A549 (cell line): ENCODE data around the gene SMIM7.

Source experiments
- CEBPB ChIP-seq, 2 experiments: fragments of >200 bp in 1 of 2; sonication (Bioruptor Twin) in 1 of 2; formaldehyde crosslinking in 1 of 2; IDR thresholded peaks; 2 replicates each; pipeline ENCODE4 v1.6.1; 2012 to 2016
- CHD2 ChIP-seq: fragments of 150-350 bp; IDR thresholded peaks from 2 replicates; pipeline ENCODE4 v1.6.1; 2014; ENCODE audit warnings: low read length; ENCODE audit not compliant: partially characterized antibody
- ELK1 ChIP-seq: fragments of 150-350 bp; IDR thresholded peaks from 2 replicates; pipeline ENCODE4 v1.6.1; 2014; ENCODE audit warnings: low read depth, mild to moderate bottlenecking, low read length
- HOXA7 ChIP-seq: fragments of 250-450 bp; sonication (Bioruptor Pico); IDR thresholded peaks from 2 replicates; pipeline ENCODE4 v1.5.0; 2020; ENCODE audit warnings: mild to moderate bottlenecking, moderate library complexity
- KDM1A ChIP-seq: fragments of 200-600 bp; sonication (generic); IDR thresholded peaks from 2 replicates; pipeline ENCODE4 v1.6.1; 2016; ENCODE audit warnings: low read depth, mild to moderate bottlenecking
- MYC ChIP-seq: IDR thresholded peaks from 2 replicates; pipeline ENCODE4 v1.6.1; 2012; ENCODE audit warnings: mild to moderate bottlenecking, inconsistent platforms, low read length, improper control_type of control experiment, borderline replicate concordance
- NR3C1 ChIP-seq: fragments of >200 bp; sonication (Bioruptor Twin); formaldehyde crosslinking; IDR thresholded peaks from 3 replicates; pipeline ENCODE4 v1.6.1; 2017
- POLR2A ChIP-seq: IDR thresholded peaks from 2 replicates; pipeline ENCODE4 v1.6.1; 2012; ENCODE audit warnings: mild to moderate bottlenecking, low read length
- SMC3 ChIP-seq: fragments of >200 bp; sonication (Bioruptor Twin); formaldehyde crosslinking; IDR thresholded peaks from 3 replicates; pipeline ENCODE4 v1.6.1; 2018; ENCODE audit warnings: inconsistent platforms
- TP53 ChIP-seq: fragments of 250-450 bp; sonication (Bioruptor Pico); IDR thresholded peaks from 2 replicates; pipeline ENCODE4 v1.5.0; 2021; ENCODE audit warnings: mild to moderate bottlenecking, moderate library complexity
- ZSCAN20 ChIP-seq: fragments of 250-450 bp; sonication (Bioruptor Pico); IDR thresholded peaks from 2 replicates; pipeline ENCODE4 v1.8.0; 2022; ENCODE audit warnings: mild to moderate bottlenecking, moderate library complexity
- TF ChIP-seq, protein P1 (sequence below): fragments of >200 bp; sonication (Bioruptor Twin); formaldehyde crosslinking; IDR thresholded peaks from 3 replicates; pipeline ENCODE4 v1.5.1; 2016
- TF ChIP-seq, protein P2 (sequence below): fragments of 450-650 bp; IDR thresholded peaks from 2 replicates; pipeline ENCODE4 v1.6.1; 2014; ENCODE audit warnings: antibody characterized with exemption

- no peak for TF ChIP-seq CHD2
- TF ChIP-seq MYC, result no peak
- TF ChIP-seq, protein P1, sequence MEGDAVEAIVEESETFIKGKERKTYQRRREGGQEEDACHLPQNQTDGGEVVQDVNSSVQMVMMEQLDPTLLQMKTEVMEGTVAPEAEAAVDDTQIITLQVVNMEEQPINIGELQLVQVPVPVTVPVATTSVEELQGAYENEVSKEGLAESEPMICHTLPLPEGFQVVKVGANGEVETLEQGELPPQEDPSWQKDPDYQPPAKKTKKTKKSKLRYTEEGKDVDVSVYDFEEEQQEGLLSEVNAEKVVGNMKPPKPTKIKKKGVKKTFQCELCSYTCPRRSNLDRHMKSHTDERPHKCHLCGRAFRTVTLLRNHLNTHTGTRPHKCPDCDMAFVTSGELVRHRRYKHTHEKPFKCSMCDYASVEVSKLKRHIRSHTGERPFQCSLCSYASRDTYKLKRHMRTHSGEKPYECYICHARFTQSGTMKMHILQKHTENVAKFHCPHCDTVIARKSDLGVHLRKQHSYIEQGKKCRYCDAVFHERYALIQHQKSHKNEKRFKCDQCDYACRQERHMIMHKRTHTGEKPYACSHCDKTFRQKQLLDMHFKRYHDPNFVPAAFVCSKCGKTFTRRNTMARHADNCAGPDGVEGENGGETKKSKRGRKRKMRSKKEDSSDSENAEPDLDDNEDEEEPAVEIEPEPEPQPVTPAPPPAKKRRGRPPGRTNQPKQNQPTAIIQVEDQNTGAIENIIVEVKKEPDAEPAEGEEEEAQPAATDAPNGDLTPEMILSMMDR, result no peak
- TF ChIP-seq NR3C1, result no peak
- no peak for TF ChIP-seq ELK1
- no peak for TF ChIP-seq POLR2A
- TF ChIP-seq, protein P2, sequence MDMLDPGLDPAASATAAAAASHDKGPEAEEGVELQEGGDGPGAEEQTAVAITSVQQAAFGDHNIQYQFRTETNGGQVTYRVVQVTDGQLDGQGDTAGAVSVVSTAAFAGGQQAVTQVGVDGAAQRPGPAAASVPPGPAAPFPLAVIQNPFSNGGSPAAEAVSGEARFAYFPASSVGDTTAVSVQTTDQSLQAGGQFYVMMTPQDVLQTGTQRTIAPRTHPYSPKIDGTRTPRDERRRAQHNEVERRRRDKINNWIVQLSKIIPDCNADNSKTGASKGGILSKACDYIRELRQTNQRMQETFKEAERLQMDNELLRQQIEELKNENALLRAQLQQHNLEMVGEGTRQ, result no peak
- no peak for TF ChIP-seq KDM1A
- no peak for TF ChIP-seq TP53 (CRISPR knock-in tag)
- no peak for TF ChIP-seq ZSCAN20 (CRISPR knock-in tag)
- TF ChIP-seq SMC3, result no peak
- TF ChIP-seq HOXA7 (CRISPR knock-in tag), result no peak
- TF ChIP-seq CEBPB (IDR thresholded peaks at IDR 0.05), result no peak
Measured at GRCh38 chr19:16627193-16627927, 32.6 kb downstream of the SMIM7 start.
